Neural cell (in vitro differentiated cells): Measurements from ENCODE around the gene RAB44. TPM values are rescaled to one million over a fixed set of nuclear protein-coding genes. Genes with fewer than 3 reads are reported as not detected.

ENCODE experiments used
- H2AFZ ChIP-seq: fragments of 200-600, 300-800 bp; sonication (generic), shearing (Covaris generic); 2 replicates; pipeline ENCODE4 v1.6.0; 2014; ENCODE audit warnings: low read depth, mild to moderate bottlenecking, antibody characterized with exemption, low read length, moderate library complexity
- H3F3A ChIP-seq: fragments of 200-600 bp; shearing (Covaris generic); 2 replicates; pipeline ENCODE4 v1.6.1; 2016; ENCODE audit warnings: mild to moderate bottlenecking, moderate library complexity, mixed read lengths, antibody characterized with exemption, low read length; ENCODE audit not compliant: insufficient read depth, poor library complexity, severe bottlenecking
- H3K27ac ChIP-seq: fragments of 200-600, 300-800 bp; sonication (generic), shearing (Covaris generic); 2 replicates; pipeline ENCODE4 v1.5.1; 2014; ENCODE audit warnings: mild to moderate bottlenecking, low read length, moderate library complexity
- H3K27me3 ChIP-seq: fragments of 300-800, 200-600 bp; sonication (generic), shearing (Covaris generic); 2 replicates; pipeline ENCODE4 v1.6.0; 2014; ENCODE audit warnings: mild to moderate bottlenecking, low read depth, low read length, moderate library complexity; ENCODE audit not compliant: insufficient read depth
- H3K36me3 ChIP-seq: fragments of 300-800, 200-600 bp; sonication (generic), shearing (Covaris generic); 2 replicates; pipeline ENCODE4 v1.5.1; 2014; ENCODE audit warnings: mild to moderate bottlenecking, antibody characterized with exemption, low read length, moderate library complexity; ENCODE audit not compliant: insufficient read depth
- H3K4me2 ChIP-seq: fragments of 300-800, 200-600 bp; sonication (generic), shearing (Covaris generic); 2 replicates; pipeline ENCODE4 v1.6.0; 2014; ENCODE audit warnings: mild to moderate bottlenecking, low read length
- H3K4me3 ChIP-seq: fragments of 300-800, 200-600 bp; sonication (generic), shearing (Covaris generic); 2 replicates; pipeline ENCODE4 v1.5.1; 2014; ENCODE audit warnings: mild to moderate bottlenecking, low read length, moderate library complexity
- H3K79me2 ChIP-seq: fragments of 200-600 bp; shearing (Covaris generic); replicated peaks from 2 replicates; pipeline ENCODE4 v1.6.0; 2014; ENCODE audit warnings: mild to moderate bottlenecking, low read length, moderate library complexity; ENCODE audit not compliant: insufficient read depth
- H3K9ac ChIP-seq: fragments of 300-800, 200-600 bp; sonication (generic), shearing (Covaris generic); 2 replicates; pipeline ENCODE4 v1.6.1; 2016; ENCODE audit warnings: mild to moderate bottlenecking, low read length, mixed read lengths
- H3K9me2 ChIP-seq: fragments of 200-600 bp; shearing (Covaris generic); 2 replicates; pipeline ENCODE4 v1.6.1; 2016; ENCODE audit warnings: mild to moderate bottlenecking, low read length, mixed read lengths; ENCODE audit not compliant: insufficient read depth
- H3K9me3 ChIP-seq: fragments of 200-600, 300-800 bp; sonication (generic), shearing (Covaris generic); 2 replicates; pipeline ENCODE4 v1.6.1; 2016; ENCODE audit warnings: mild to moderate bottlenecking, mixed run types, low read length, moderate library complexity, mixed read lengths
- H4K20me1 ChIP-seq: fragments of 200-600 bp; shearing (Covaris generic); 2 replicates; pipeline ENCODE4 v1.6.1; 2016; ENCODE audit warnings: mild to moderate bottlenecking, mixed run types; ENCODE audit not compliant: insufficient read depth
- EP300 ChIP-seq: fragments of 450-650 bp; conservative IDR thresholded peaks from 2 replicates; pipeline ENCODE4 v1.6.1; 2014; ENCODE audit warnings: antibody characterized with exemption, mild to moderate bottlenecking, moderate library complexity; ENCODE audit not compliant: poor library complexity, severe bottlenecking
- EZH2 ChIP-seq: fragments of 200-600, 300-800 bp; shearing (Covaris generic), sonication (generic); IDR thresholded peaks from 2 replicates; pipeline ENCODE4 v1.6.1; 2014; ENCODE audit warnings: antibody characterized with exemption, low read length, borderline replicate concordance, mild to moderate bottlenecking; ENCODE audit not compliant: insufficient read depth, poor library complexity, severe bottlenecking
- MXI1 ChIP-seq: fragments of 450-650 bp; conservative IDR thresholded peaks from 2 replicates; pipeline ENCODE4 v1.6.1; 2014; ENCODE audit warnings: antibody characterized with exemption, mild to moderate bottlenecking; ENCODE audit not compliant: poor library complexity, severe bottlenecking
- POLR2AphosphoS5 ChIP-seq: IDR thresholded peaks from 2 replicates; pipeline ENCODE4 v1.6.1; 2012
- RAD21 ChIP-seq: fragments of 450-650 bp; conservative IDR thresholded peaks from 2 replicates; pipeline ENCODE4 v1.6.1; 2014; ENCODE audit warnings: antibody characterized with exemption, mild to moderate bottlenecking, moderate library complexity
- REST ChIP-seq: IDR thresholded peaks from 2 replicates; pipeline ENCODE4 v1.6.1; 2012; ENCODE audit warnings: borderline replicate concordance
- SMC3 ChIP-seq: fragments of 450-650 bp; conservative IDR thresholded peaks from 2 replicates; pipeline ENCODE4 v1.6.1; 2014; ENCODE audit warnings: antibody characterized with exemption, mild to moderate bottlenecking, moderate library complexity; ENCODE audit not compliant: poor library complexity
- TAF1 ChIP-seq: IDR thresholded peaks from 2 replicates; pipeline ENCODE4 v1.6.1; 2012; ENCODE audit warnings: low read depth
- polyA plus RNA-seq: library from polyadenylated mRNA; depleted of rRNA; stranded (reverse); fragments of >200 nt; gene quantifications from 2 replicates; pipeline ENCODE4 v1.2.3, GENCODE V29; 2014
- TF ChIP-seq, protein P1 (sequence below): fragments of 450-650 bp; IDR thresholded peaks from 2 replicates; pipeline ENCODE4 v1.5.1; 2014; ENCODE audit warnings: antibody characterized with exemption, mild to moderate bottlenecking, moderate library complexity; ENCODE audit not compliant: poor library complexity, severe bottlenecking

Gene RAB44
- polyA plus RNA-seq, 1 donor from 2014 or later, result not detected

DNA sequence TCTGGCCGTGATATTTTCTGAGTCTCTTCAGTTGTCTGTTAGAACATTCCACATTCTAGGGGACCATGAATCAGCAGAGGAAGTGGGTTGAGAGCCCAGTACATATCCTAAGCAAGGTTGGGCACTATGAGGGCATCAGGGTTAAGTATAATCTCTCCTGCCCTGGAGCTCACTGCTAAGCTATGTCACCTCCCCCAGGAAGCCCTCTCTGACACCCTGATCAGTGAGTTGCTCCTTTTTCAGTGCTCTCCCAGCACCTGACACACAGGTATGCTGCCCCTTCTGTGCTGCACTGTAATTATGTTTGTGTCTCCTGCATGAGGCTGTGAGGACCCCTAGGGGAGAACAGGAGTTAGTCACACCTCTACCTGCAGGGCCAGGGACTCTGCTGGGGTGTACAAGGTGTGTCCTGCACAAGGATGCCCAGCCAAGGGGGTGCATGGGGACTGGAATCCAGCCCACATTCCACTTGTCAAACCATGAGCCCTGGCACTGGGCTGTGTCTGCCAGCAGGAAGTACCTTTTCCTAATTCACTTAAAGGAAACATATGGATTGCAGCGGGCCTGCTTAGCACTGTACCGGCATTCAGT is 3.9 kb downstream of the RAB44 start:
- H3K4me2 ChIP-seq, result no peak overlapping the region
- peaks cover 2% of the 10 kb centered on the region for H3K9me3 ChIP-seq
- TF ChIP-seq REST (no peak), SMC3 (no peak), EP300 (no peak), MXI1 (no peak), EZH2 (no peak)
- no peak overlapping the region for H2AFZ ChIP-seq
- H3K79me2 ChIP-seq, result no peaks in the 10 kb centered on the region
- no peaks in the 10 kb centered on the region for H3K27me3 ChIP-seq
- H3F3A ChIP-seq, result no peaks in the 10 kb centered on the region
- no peak overlapping the region for H3K27ac ChIP-seq
- H3K9me2 ChIP-seq, result no peaks in the 10 kb centered on the region
- no peak overlapping the region for H3K9ac ChIP-seq
- H4K20me1 ChIP-seq, result no peaks in the 10 kb centered on the region
- H3K4me3 ChIP-seq, result no peak overlapping the region
- H3K36me3 ChIP-seq, result no peaks in the 10 kb centered on the region

DNA sequence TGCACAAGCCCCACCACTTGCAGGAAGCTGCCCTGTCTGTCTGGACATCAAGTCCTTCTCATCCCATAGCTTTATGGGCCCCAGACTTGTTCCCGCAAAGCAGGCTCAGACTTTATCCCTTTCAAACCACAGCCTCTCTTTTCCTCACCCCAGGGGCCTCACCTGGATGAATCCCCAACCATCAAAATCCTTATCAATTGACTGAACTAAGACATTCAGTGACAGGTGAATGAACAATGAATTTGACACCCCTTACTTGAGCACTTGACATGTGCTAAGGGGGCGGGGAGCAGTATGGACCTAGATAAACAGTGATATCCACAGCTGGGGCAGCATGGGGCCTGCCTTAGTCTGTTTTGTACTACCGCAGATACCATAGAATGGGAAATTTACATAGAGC is 5.0 kb downstream of the RAB44 start:
- Histone ChIP-seq H3F3A (no peaks in the 10 kb centered on the region), H3K36me3 (no peaks in the 10 kb centered on the region), H3K79me2 (no peaks in the 10 kb centered on the region), H3K4me2 (no peak overlapping the region), H3K9me3 (peaks cover 2% of the 10 kb centered on the region), H4K20me1 (no peaks in the 10 kb centered on the region), H3K9me2 (no peaks in the 10 kb centered on the region), H3K4me3 (no peak overlapping the region), H3K27ac (no peak overlapping the region), H3K9ac (no peak overlapping the region), H3K27me3 (no peaks in the 10 kb centered on the region), H2AFZ (no peak overlapping the region)
- TF ChIP-seq RAD21 (no peak), EZH2 (no peak), REST (no peak), SMC3 (no peak), MXI1 (no peak), TAF1 (no peak), EP300 (no peak), POLR2AphosphoS5 (no peak)
- TF ChIP-seq, protein P1, sequence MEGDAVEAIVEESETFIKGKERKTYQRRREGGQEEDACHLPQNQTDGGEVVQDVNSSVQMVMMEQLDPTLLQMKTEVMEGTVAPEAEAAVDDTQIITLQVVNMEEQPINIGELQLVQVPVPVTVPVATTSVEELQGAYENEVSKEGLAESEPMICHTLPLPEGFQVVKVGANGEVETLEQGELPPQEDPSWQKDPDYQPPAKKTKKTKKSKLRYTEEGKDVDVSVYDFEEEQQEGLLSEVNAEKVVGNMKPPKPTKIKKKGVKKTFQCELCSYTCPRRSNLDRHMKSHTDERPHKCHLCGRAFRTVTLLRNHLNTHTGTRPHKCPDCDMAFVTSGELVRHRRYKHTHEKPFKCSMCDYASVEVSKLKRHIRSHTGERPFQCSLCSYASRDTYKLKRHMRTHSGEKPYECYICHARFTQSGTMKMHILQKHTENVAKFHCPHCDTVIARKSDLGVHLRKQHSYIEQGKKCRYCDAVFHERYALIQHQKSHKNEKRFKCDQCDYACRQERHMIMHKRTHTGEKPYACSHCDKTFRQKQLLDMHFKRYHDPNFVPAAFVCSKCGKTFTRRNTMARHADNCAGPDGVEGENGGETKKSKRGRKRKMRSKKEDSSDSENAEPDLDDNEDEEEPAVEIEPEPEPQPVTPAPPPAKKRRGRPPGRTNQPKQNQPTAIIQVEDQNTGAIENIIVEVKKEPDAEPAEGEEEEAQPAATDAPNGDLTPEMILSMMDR, result no peak
